RWPE2 (cell line): Measurements from ENCODE around the gene YBX3.

Source experiments
- ATAC-seq: fragments of 200-7000 bp; cut with Tn5 transposase; 3 replicates; pipeline ENCODE4 v1.9.1; 2021; ENCODE audit warnings: low read depth
- DNase-seq: peaks from one replicate; pipeline ENCODE4 v3.0.0-alpha.2; 2020; ENCODE audit warnings: low spot score
- H3K27ac ChIP-seq: fragments of 450-650 bp; 2 replicates; pipeline ENCODE4 v1.5.1; 2017; ENCODE audit warnings: mild to moderate bottlenecking; ENCODE audit not compliant: poor library complexity, severe bottlenecking
- H3K27me3 ChIP-seq: fragments of 250-450 bp; sonication (Bioruptor Pico); 2 replicates; pipeline ENCODE4 v1.5.1; 2021; ENCODE audit warnings: mild to moderate bottlenecking, moderate library complexity; ENCODE audit not compliant: insufficient read depth, poor library complexity, severe bottlenecking
- H3K36me3 ChIP-seq: fragments of 250-450 bp; sonication (Bioruptor Pico); 2 replicates; pipeline ENCODE4 v1.5.1; 2020; ENCODE audit warnings: low read depth, mild to moderate bottlenecking, moderate library complexity
- H3K4me1 ChIP-seq: fragments of 250-450 bp; sonication (Bioruptor Pico); 2 replicates; pipeline ENCODE4 v1.5.1; 2021; ENCODE audit warnings: mild to moderate bottlenecking, moderate library complexity; ENCODE audit not compliant: insufficient read depth, poor library complexity, severe bottlenecking
- H3K4me3 ChIP-seq: fragments of 250-450 bp; sonication (Bioruptor Pico); 2 replicates; pipeline ENCODE4 v1.5.1; 2021; ENCODE audit warnings: mild to moderate bottlenecking, moderate library complexity; ENCODE audit not compliant: severe bottlenecking
- H3K9me3 ChIP-seq: fragments of 250-450 bp; sonication (Bioruptor Pico); 2 replicates; pipeline ENCODE4 v1.5.1; 2021; ENCODE audit warnings: mild to moderate bottlenecking, moderate library complexity; ENCODE audit not compliant: severe bottlenecking
- TF ChIP-seq, protein P1 (sequence below): fragments of 450-650 bp; IDR thresholded peaks from one replicate; pipeline ENCODE4 v1.5.1; 2017; ENCODE audit warnings: mild to moderate bottlenecking, moderate library complexity; ENCODE audit not compliant: poor library complexity, severe bottlenecking

YBX3 gene

GRCh38 chr12:10663869-10664268 is 59.3 kb downstream of the YBX3 start:
- H3K27me3 ChIP-seq = no peaks in the 10 kb centered on the region
- H3K27ac ChIP-seq = no peak overlapping the region
- no peaks in the 10 kb centered on the region for H3K36me3 ChIP-seq
- no peak for ATAC-seq
- H3K4me1 ChIP-seq = no peaks in the 10 kb centered on the region
- DNase-seq = no peak
- H3K9me3 ChIP-seq = no peaks in the 10 kb centered on the region
- H3K4me3 ChIP-seq = no peak overlapping the region
- TF ChIP-seq, protein P1, sequence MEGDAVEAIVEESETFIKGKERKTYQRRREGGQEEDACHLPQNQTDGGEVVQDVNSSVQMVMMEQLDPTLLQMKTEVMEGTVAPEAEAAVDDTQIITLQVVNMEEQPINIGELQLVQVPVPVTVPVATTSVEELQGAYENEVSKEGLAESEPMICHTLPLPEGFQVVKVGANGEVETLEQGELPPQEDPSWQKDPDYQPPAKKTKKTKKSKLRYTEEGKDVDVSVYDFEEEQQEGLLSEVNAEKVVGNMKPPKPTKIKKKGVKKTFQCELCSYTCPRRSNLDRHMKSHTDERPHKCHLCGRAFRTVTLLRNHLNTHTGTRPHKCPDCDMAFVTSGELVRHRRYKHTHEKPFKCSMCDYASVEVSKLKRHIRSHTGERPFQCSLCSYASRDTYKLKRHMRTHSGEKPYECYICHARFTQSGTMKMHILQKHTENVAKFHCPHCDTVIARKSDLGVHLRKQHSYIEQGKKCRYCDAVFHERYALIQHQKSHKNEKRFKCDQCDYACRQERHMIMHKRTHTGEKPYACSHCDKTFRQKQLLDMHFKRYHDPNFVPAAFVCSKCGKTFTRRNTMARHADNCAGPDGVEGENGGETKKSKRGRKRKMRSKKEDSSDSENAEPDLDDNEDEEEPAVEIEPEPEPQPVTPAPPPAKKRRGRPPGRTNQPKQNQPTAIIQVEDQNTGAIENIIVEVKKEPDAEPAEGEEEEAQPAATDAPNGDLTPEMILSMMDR = no peak

DNA sequence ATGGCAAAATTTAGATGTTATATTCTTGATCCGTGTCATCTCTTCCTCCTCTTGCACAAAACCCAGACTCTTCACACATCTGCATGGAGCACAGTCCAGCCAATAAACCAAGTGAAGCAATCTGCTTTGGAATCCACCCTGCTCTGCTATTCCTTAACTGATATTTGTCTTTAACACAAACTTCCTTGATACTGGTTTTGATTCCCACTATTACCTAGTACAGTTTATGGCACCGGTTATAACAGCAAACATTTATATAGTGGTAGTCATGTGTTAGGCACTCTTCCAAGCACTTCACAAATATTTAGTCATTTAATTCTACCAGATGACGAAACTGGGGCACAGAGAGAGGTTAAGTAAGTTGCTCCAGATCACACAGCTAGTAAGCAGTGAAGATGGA is 61.8 kb downstream of the YBX3 start:
- no peaks in the 10 kb centered on the region for H3K4me1 ChIP-seq
- H3K27ac ChIP-seq = no peak overlapping the region
- H3K27me3 ChIP-seq = no peaks in the 10 kb centered on the region
- H3K4me3 ChIP-seq = no peak overlapping the region
- DNase-seq (no peak), ATAC-seq (no peak)
- TF ChIP-seq, protein P1 = no peak
- no peaks in the 10 kb centered on the region for H3K9me3 ChIP-seq
- H3K36me3 ChIP-seq = no peaks in the 10 kb centered on the region

GRCh38 chr12:10654003-10654402 is 69.1 kb downstream of the YBX3 start:
- TF ChIP-seq, protein P1 = no peak
- no peaks in the 10 kb centered on the region for H3K4me1 ChIP-seq
- no peak overlapping the region for H3K4me3 ChIP-seq
- no peaks in the 10 kb centered on the region for H3K9me3 ChIP-seq
- H3K27ac ChIP-seq = no peak overlapping the region
- H3K27me3 ChIP-seq = no peaks in the 10 kb centered on the region
- ATAC-seq = no peak
- no peak for DNase-seq
- H3K36me3 ChIP-seq = no peaks in the 10 kb centered on the region

DNA sequence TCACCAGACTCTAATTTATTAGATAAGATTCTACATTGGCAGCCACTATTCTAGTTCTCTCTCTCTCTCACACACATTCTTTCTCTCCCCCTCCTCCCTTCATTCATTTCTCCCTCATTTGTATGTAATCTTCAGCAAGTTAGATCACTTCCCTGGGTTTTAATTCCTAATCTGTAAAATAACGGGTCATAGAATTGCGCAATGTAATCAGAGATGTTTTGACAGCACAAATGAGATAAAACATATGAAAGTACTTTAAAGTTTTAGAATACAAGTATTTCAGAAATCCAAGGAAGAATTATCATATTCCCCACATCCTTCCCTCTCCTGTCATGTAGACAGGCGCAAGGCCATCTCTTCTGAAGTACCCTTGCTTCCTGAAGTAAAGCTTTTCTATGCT is 70.9 kb downstream of the YBX3 start:
- Histone ChIP-seq H3K4me3 (no peak overlapping the region), H3K36me3 (no peaks in the 10 kb centered on the region), H3K9me3 (no peaks in the 10 kb centered on the region), H3K27me3 (no peaks in the 10 kb centered on the region), H3K4me1 (no peaks in the 10 kb centered on the region), H3K27ac (no peak overlapping the region)
- DNase-seq (no peak), ATAC-seq (no peak)
- TF ChIP-seq, protein P1 = no peak
